Right atrium auricular region (tissue), 2 donors: ENCODE data around the gene SGCD. TPM values are rescaled to one million over a fixed set of nuclear protein-coding genes. Genes with fewer than 3 reads are reported as not detected.
A peak's percentile ranks its signal among the peaks of the same experiment; 100 is the strongest.

Source experiments
- DNase-seq: peaks from one replicate; pipeline ENCODE4 v3.0.0-alpha.2; 2019; ENCODE audit warnings: low spot score
- H3K27ac ChIP-seq, 2 donors: fragments of 200-600 bp; sonication (generic); 1 replicate in 1 of 2; 2 replicates in 1 of 2; pipeline ENCODE4 v1.5.1; 2016 to 2019
- H3K27me3 ChIP-seq, 2 donors: fragments of 200-600 bp; sonication (generic); one replicate each; pipeline versions ENCODE4 v1.5.1 to v1.6.0; 2017 to 2019
- H3K36me3 ChIP-seq: fragments of 200-600 bp; sonication (generic); one replicate; pipeline ENCODE4 v1.5.1; 2016
- H3K4me1 ChIP-seq, 2 donors: fragments of 200-600 bp; sonication (generic); one replicate each; pipeline versions ENCODE4 v1.5.1 to v1.6.0; 2017 to 2019
- H3K4me3 ChIP-seq, 2 donors: fragments of 200-600 bp; sonication (generic); 1 replicate in 1 of 2; 2 replicates in 1 of 2; pipeline ENCODE4 v1.5.1; 2017 to 2019; ENCODE audit warnings: mild to moderate bottlenecking in 1 of 2, moderate library complexity in 1 of 2
- H3K9me3 ChIP-seq, 2 donors: fragments of 200-600 bp; sonication (generic); one replicate each; pipeline ENCODE4 v1.5.1; 2019
- total RNA-seq, 2 donors: library from RNA; depleted of rRNA; stranded (reverse); fragments of >200 nt; gene quantifications; one replicate each; pipeline ENCODE4 v1.1.0, GENCODE V29; 2016
- TF ChIP-seq, protein P1 (sequence below), 2 donors: fragments of 200-600 bp; sonication (generic); IDR thresholded peaks; one replicate each; pipeline ENCODE4 v1.5.1; 2019; ENCODE audit warnings: antibody characterized with exemption in 2 of 2

The SGCD gene
- total RNA-seq, 2 donors from 2014 or later, result 56.2 to 85.1 TPM

GRCh38 chr5:156570615-156571014, 243.7 kb downstream of the SGCD start:
- Histone ChIP-seq H3K27me3 (no peaks in the 10 kb centered on the region), H3K9me3 (peaks cover 0 to under 1% of the 10 kb centered on the region in 2 donors), H3K27ac (no peak overlapping the region), H3K36me3 (no peaks in the 10 kb centered on the region), H3K4me3 (no peak overlapping the region), H3K4me1 (no peaks in the 10 kb centered on the region)
- TF ChIP-seq, protein P1, sequence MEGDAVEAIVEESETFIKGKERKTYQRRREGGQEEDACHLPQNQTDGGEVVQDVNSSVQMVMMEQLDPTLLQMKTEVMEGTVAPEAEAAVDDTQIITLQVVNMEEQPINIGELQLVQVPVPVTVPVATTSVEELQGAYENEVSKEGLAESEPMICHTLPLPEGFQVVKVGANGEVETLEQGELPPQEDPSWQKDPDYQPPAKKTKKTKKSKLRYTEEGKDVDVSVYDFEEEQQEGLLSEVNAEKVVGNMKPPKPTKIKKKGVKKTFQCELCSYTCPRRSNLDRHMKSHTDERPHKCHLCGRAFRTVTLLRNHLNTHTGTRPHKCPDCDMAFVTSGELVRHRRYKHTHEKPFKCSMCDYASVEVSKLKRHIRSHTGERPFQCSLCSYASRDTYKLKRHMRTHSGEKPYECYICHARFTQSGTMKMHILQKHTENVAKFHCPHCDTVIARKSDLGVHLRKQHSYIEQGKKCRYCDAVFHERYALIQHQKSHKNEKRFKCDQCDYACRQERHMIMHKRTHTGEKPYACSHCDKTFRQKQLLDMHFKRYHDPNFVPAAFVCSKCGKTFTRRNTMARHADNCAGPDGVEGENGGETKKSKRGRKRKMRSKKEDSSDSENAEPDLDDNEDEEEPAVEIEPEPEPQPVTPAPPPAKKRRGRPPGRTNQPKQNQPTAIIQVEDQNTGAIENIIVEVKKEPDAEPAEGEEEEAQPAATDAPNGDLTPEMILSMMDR (IDR thresholded peaks at IDR 0.05), result no peak
- DNase-seq, result no peak

- Histone ChIP-seq H3K36me3 (no peaks in the 10 kb centered on the region), H3K9me3 (peaks cover 0 to 5% of the 10 kb centered on the region in 2 donors), H3K4me1 (peaks cover 0 to 33% of the 10 kb centered on the region in 2 donors), H3K27me3 (no peaks in the 10 kb centered on the region), H3K4me3 (no peak overlapping the region), H3K27ac (peak overlapping the region; percentile 79 to 93)
- TF ChIP-seq, protein P1 (IDR thresholded peaks at IDR 0.05), result no peak
- DNase-seq, result no peak
Observed at GRCh38 chr5:156581725-156582124, 254.8 kb downstream of the SGCD start.

GRCh38 chr5:156582193-156582598, 255.2 kb downstream of the SGCD start:
- Histone ChIP-seq H3K27ac (peak overlapping the region; percentile 79 to 93), H3K4me3 (no peak overlapping the region), H3K36me3 (no peaks in the 10 kb centered on the region), H3K9me3 (peaks cover 0 to 5% of the 10 kb centered on the region in 2 donors), H3K4me1 (peaks cover 0 to 38% of the 10 kb centered on the region in 2 donors), H3K27me3 (no peaks in the 10 kb centered on the region)
- TF ChIP-seq, protein P1 (IDR thresholded peaks at IDR 0.05), result no peak
- DNase-seq, result no peak

DNA sequence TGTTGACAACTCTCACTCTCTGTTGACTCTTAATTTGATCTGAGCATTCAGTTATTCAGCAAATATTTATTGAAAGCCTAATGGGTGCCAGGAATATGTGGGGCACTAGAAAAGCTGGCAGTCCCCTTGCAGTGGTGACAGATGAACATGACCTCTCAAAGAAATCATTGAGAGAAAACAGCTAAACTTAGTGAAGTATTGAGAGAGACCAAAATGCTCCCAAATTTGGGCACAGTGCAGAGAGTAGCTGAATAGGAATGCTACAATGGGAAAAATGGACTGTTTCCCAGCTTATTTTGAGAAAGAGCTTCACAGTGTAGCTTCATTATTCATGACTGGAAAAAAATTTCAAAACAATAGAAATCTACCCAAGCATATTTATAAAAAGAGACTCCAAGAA, 257.9 kb downstream of the SGCD start:
- Histone ChIP-seq H3K36me3 (no peaks in the 10 kb centered on the region), H3K4me3 (no peak overlapping the region), H3K27ac (peak overlapping the region; percentile 79 to 93), H3K9me3 (no peaks in the 10 kb centered on the region), H3K4me1 (peaks cover 0 to 42% of the 10 kb centered on the region in 2 donors), H3K27me3 (no peaks in the 10 kb centered on the region)
- no peak for DNase-seq
- TF ChIP-seq, protein P1 (IDR thresholded peaks at IDR 0.05), result no peak

GRCh38 chr5:156585999-156586398, 259.0 kb downstream of the SGCD start:
- no peak for DNase-seq
- H3K4me3 ChIP-seq, result no peak overlapping the region
- H3K36me3 ChIP-seq, result no peaks in the 10 kb centered on the region
- peak overlapping the region; percentile 79 to 93 for H3K27ac ChIP-seq
- no peaks in the 10 kb centered on the region for H3K27me3 ChIP-seq
- no peaks in the 10 kb centered on the region for H3K9me3 ChIP-seq
- H3K4me1 ChIP-seq, result peaks cover 0 to 42% of the 10 kb centered on the region in 2 donors
- TF ChIP-seq, protein P1 (IDR thresholded peaks at IDR 0.05), result no peak

- H3K9me3 ChIP-seq, result no peaks in the 10 kb centered on the region
- no peaks in the 10 kb centered on the region for H3K27me3 ChIP-seq
- H3K4me1 ChIP-seq, result peaks cover 0 to 33% of the 10 kb centered on the region in 2 donors
- no peak overlapping the region for H3K4me3 ChIP-seq
- TF ChIP-seq, protein P1 (IDR thresholded peaks at IDR 0.05), result no peak
- H3K27ac ChIP-seq, result peak overlapping the region; percentile 79 to 93
- H3K36me3 ChIP-seq, result no peaks in the 10 kb centered on the region
- no peak for DNase-seq
Observed at GRCh38 chr5:156587012-156587411, 260.0 kb downstream of the SGCD start.
